Activated naive CD8-positive, alpha-beta T cell treated with anti-CD3 and anti-CD28 coated beads, Interleukin-2, amount 50 U/mL, for 24 hours (primary cell): Measurements from ENCODE around the gene BTC.
A peak's percentile ranks its signal among the peaks of the same experiment; 100 is the strongest.
"Not testable (repeated sequence)": the region's sequence is repeated elsewhere in the genome, so short reads cannot be mapped to it uniquely, and the experiment has no call there.

Source experiments
- ATAC-seq: fragments of 150-1000 bp; cut with Tn5 transposase; one replicate; pipeline ENCODE4 v1.10.0; 2021
- DNase-seq: peaks from one replicate; pipeline ENCODE4 v3.0.0; 2021
- H3K27ac Mint-ChIP-seq: one replicate; pipeline ENCODE4 v1.8.0; 2021; ENCODE audit warnings: mild to moderate bottlenecking, mixed read lengths
- H3K27me3 Mint-ChIP-seq: one replicate; pipeline ENCODE4 v1.8.0; 2021; ENCODE audit warnings: mixed read lengths
- H3K36me3 Mint-ChIP-seq: one replicate; pipeline ENCODE4 v1.8.0; 2021; ENCODE audit warnings: low read depth, mixed read lengths
- H3K4me1 Mint-ChIP-seq: one replicate; pipeline ENCODE4 v1.8.0; 2021; ENCODE audit warnings: mixed read lengths
- H3K4me3 Mint-ChIP-seq: one replicate; pipeline ENCODE4 v1.8.0; 2021; ENCODE audit warnings: mild to moderate bottlenecking, moderate library complexity, mixed read lengths
- H3K9me3 Mint-ChIP-seq: one replicate; pipeline ENCODE4 v1.8.0; 2021; ENCODE audit warnings: mixed read lengths

Gene BTC

GRCh38 chr4:74794382-74795010, at the start of gene BTC:
Gene BTC, minus strand, starts transcription at chr4:74794523. Its CDS starts 198 bp downstream, at chr4:74794325.
- H3K4me3 Mint-ChIP-seq, result no peak within 1 kb of the TSS
- ATAC-seq (no peak), DNase-seq (peak; percentile 4)
- no peaks in the 10 kb centered on the region for H3K9me3 Mint-ChIP-seq
- no peaks in the 10 kb centered on the region for H3K4me1 Mint-ChIP-seq
- H3K27ac Mint-ChIP-seq, result no peak within 1 kb of the TSS
- H3K36me3 Mint-ChIP-seq, result no peaks in the 10 kb centered on the region
- peaks cover 40% of the 10 kb centered on the region for H3K27me3 Mint-ChIP-seq

GRCh38 chr4:74840936-74841509, 46.7 kb upstream of the BTC start:
- Mint-ChIP-seq H3K27ac (no peak overlapping the region), H3K4me1 (no peaks in the 10 kb centered on the region), H3K27me3 (no peaks in the 10 kb centered on the region), H3K36me3 (no peaks in the 10 kb centered on the region), H3K9me3 (no peaks in the 10 kb centered on the region), H3K4me3 (no peak overlapping the region)
- ATAC-seq, result no peak
- DNase-seq, result no peak

GRCh38 chr4:74838746-74839370, 44.5 kb upstream of the BTC start:
- Mint-ChIP-seq H3K9me3 (no peaks in the 10 kb centered on the region), H3K27ac (no peak overlapping the region), H3K4me1 (no peaks in the 10 kb centered on the region), H3K36me3 (no peaks in the 10 kb centered on the region), H3K4me3 (no peak overlapping the region), H3K27me3 (no peaks in the 10 kb centered on the region)
- ATAC-seq (no peak), DNase-seq (no peak)

- Mint-ChIP-seq H3K4me3 (no peak overlapping the region), H3K27ac (no peak overlapping the region), H3K4me1 (no peaks in the 10 kb centered on the region), H3K27me3 (no peaks in the 10 kb centered on the region), H3K36me3 (no peaks in the 10 kb centered on the region), H3K9me3 (peaks cover 28% of the 10 kb centered on the region)
- DNase-seq (no peak), ATAC-seq (no peak)
Measured at GRCh38 chr4:74830928-74831327, 36.6 kb upstream of the BTC start.

- ATAC-seq (peak; percentile 43), DNase-seq (no peak)
- Mint-ChIP-seq H3K9me3 (peaks cover 9% of the 10 kb centered on the region), H3K4me3 (no peak overlapping the region), H3K27me3 (peaks cover 2% of the 10 kb centered on the region), H3K4me1 (no peaks in the 10 kb centered on the region), H3K27ac (no peak overlapping the region), H3K36me3 (no peaks in the 10 kb centered on the region)
Measured at GRCh38 chr4:74823194-74823593, 28.9 kb upstream of the BTC start.

GRCh38 chr4:74822603-74823002, 28.3 kb upstream of the BTC start:
- Mint-ChIP-seq H3K36me3 (no peaks in the 10 kb centered on the region), H3K27ac (no peak overlapping the region), H3K4me3 (no peak overlapping the region), H3K27me3 (peaks cover 2% of the 10 kb centered on the region), H3K4me1 (no peaks in the 10 kb centered on the region), H3K9me3 (peaks cover 7% of the 10 kb centered on the region)
- DNase-seq (no peak), ATAC-seq (no peak)

GRCh38 chr4:74821541-74821940, 27.2 kb upstream of the BTC start:
- H3K36me3 Mint-ChIP-seq, result no peaks in the 10 kb centered on the region
- DNase-seq, result no peak
- H3K4me1 Mint-ChIP-seq, result no peaks in the 10 kb centered on the region
- peaks cover 2% of the 10 kb centered on the region for H3K27me3 Mint-ChIP-seq
- ATAC-seq, result no peak
- H3K4me3 Mint-ChIP-seq, result no peak overlapping the region
- H3K9me3 Mint-ChIP-seq, result peaks cover 2% of the 10 kb centered on the region
- no peak overlapping the region for H3K27ac Mint-ChIP-seq

GRCh38 chr4:74814052-74814451, 19.7 kb upstream of the BTC start:
- no peaks in the 10 kb centered on the region for H3K4me1 Mint-ChIP-seq
- no peak for ATAC-seq
- peaks cover 6% of the 10 kb centered on the region for H3K9me3 Mint-ChIP-seq
- no peaks in the 10 kb centered on the region for H3K27me3 Mint-ChIP-seq
- no peak overlapping the region for H3K4me3 Mint-ChIP-seq
- DNase-seq, result no peak
- H3K27ac Mint-ChIP-seq, result no peak overlapping the region
- no peaks in the 10 kb centered on the region for H3K36me3 Mint-ChIP-seq

GRCh38 chr4:74812056-74812455, 17.7 kb upstream of the BTC start:
- not testable (repeated sequence) for H3K4me3 Mint-ChIP-seq, H3K27ac Mint-ChIP-seq, DNase-seq, H3K27me3 Mint-ChIP-seq, ATAC-seq, H3K9me3 Mint-ChIP-seq, H3K36me3 Mint-ChIP-seq, H3K4me1 Mint-ChIP-seq

- Mint-ChIP-seq H3K36me3 (no peaks in the 10 kb centered on the region), H3K27me3 (peaks cover 2% of the 10 kb centered on the region), H3K4me1 (no peaks in the 10 kb centered on the region), H3K4me3 (no peak overlapping the region), H3K9me3 (no peaks in the 10 kb centered on the region), H3K27ac (no peak overlapping the region)
- ATAC-seq, result no peak
- no peak for DNase-seq
Measured at GRCh38 chr4:74805601-74806000, 11.3 kb upstream of the BTC start.

- Mint-ChIP-seq H3K4me1 (no peaks in the 10 kb centered on the region), H3K4me3 (no peak overlapping the region), H3K27ac (no peak overlapping the region), H3K27me3 (peaks cover 12% of the 10 kb centered on the region), H3K36me3 (no peaks in the 10 kb centered on the region), H3K9me3 (no peaks in the 10 kb centered on the region)
- no peak for ATAC-seq
- DNase-seq, result no peak
Measured at GRCh38 chr4:74800310-74800709, 6.0 kb upstream of the BTC start.

- no peak for ATAC-seq
- Mint-ChIP-seq H3K27me3 (peaks cover 40% of the 10 kb centered on the region), H3K4me1 (no peaks in the 10 kb centered on the region), H3K9me3 (no peaks in the 10 kb centered on the region), H3K27ac (no peak overlapping the region), H3K4me3 (no peak overlapping the region), H3K36me3 (no peaks in the 10 kb centered on the region)
- no peak for DNase-seq
Measured at GRCh38 chr4:74796631-74797030, 2.3 kb upstream of the BTC start.

GRCh38 chr4:74793757-74794381, 454 bp downstream of the BTC start:
- Mint-ChIP-seq H3K27ac (no peak overlapping the region), H3K36me3 (no peaks in the 10 kb centered on the region), H3K4me3 (no peak overlapping the region), H3K27me3 (peaks cover 40% of the 10 kb centered on the region), H3K4me1 (no peaks in the 10 kb centered on the region), H3K9me3 (no peaks in the 10 kb centered on the region)
- DNase-seq, result peak; percentile 6
- no peak for ATAC-seq

- H3K27ac Mint-ChIP-seq, result no peak overlapping the region
- H3K27me3 Mint-ChIP-seq, result peaks cover 36% of the 10 kb centered on the region
- DNase-seq (no peak), ATAC-seq (no peak)
- H3K9me3 Mint-ChIP-seq, result no peaks in the 10 kb centered on the region
- no peaks in the 10 kb centered on the region for H3K4me1 Mint-ChIP-seq
- H3K4me3 Mint-ChIP-seq, result no peak overlapping the region
- no peaks in the 10 kb centered on the region for H3K36me3 Mint-ChIP-seq
Measured at GRCh38 chr4:74790652-74791051, 3.7 kb downstream of the BTC start.

- Mint-ChIP-seq H3K4me3 (no peak overlapping the region), H3K9me3 (no peaks in the 10 kb centered on the region), H3K4me1 (no peaks in the 10 kb centered on the region), H3K36me3 (no peaks in the 10 kb centered on the region), H3K27me3 (peaks cover 26% of the 10 kb centered on the region), H3K27ac (no peak overlapping the region)
- DNase-seq, result no peak
- no peak for ATAC-seq
Measured at GRCh38 chr4:74789518-74789917, 4.8 kb downstream of the BTC start.
